ENCODE results near the gene SSTR3. TPM values are rescaled to one million over a fixed set of nuclear protein-coding genes. Genes with fewer than 3 reads are reported as not detected.
A peak's percentile ranks its signal among the peaks of the same experiment; 100 is the strongest.
"Not testable (repeated sequence)": the region's sequence is repeated elsewhere in the genome, so short reads cannot be mapped to it uniquely, and the experiment has no call there.

Gene SSTR3
- polyA plus RNA-seq, 4 donors: 0.83 to 1.1 (median 0.88) TPM

- not testable (repeated sequence) for DNase-seq (ENCODE audit: low read depth in 4 of 4, low spot score in 2 of 4)
These were observed 41.4 kb downstream of the SSTR3 start for GRCh38 chr22:37170689-37171405.

- no peak for DNase-seq (ENCODE audit: low read depth in 4 of 4, low spot score in 2 of 4)
These were observed 42.2 kb downstream of the SSTR3 start for GRCh38 chr22:37169947-37170688.

- no peak for DNase-seq (ENCODE audit: low read depth in 4 of 4, low spot score in 2 of 4)
These were observed 42.9 kb downstream of the SSTR3 start for GRCh38 chr22:37169406-37169805.

- no peak for DNase-seq (ENCODE audit: low read depth in 4 of 4, low spot score in 2 of 4)
These were observed 44.2 kb downstream of the SSTR3 start for GRCh38 chr22:37167981-37168647.

GRCh38 chr22:37167176-37167980, 44.9 kb downstream of the SSTR3 start:
- no peak for DNase-seq (ENCODE audit: low read depth in 4 of 4, low spot score in 2 of 4)

GRCh38 chr22:37166675-37167066, 45.6 kb downstream of the SSTR3 start:
- DNase-seq (ENCODE audit: low read depth in 4 of 4, low spot score in 2 of 4): peak in 1 of 4 donors; percentile 68

GRCh38 chr22:37165940-37166674, 46.2 kb downstream of the SSTR3 start:
- DNase-seq (ENCODE audit: low read depth in 4 of 4, low spot score in 2 of 4): no peak

GRCh38 chr22:37165066-37165465, 47.2 kb downstream of the SSTR3 start:
- DNase-seq (ENCODE audit: low read depth in 4 of 4, low spot score in 2 of 4): no peak

GRCh38 chr22:37164505-37164887, 47.8 kb downstream of the SSTR3 start:
- no peak for DNase-seq (ENCODE audit: low read depth in 4 of 4, low spot score in 2 of 4)

GRCh38 chr22:37163575-37164504, 48.4 kb downstream of the SSTR3 start:
- no peak for DNase-seq (ENCODE audit: low read depth in 4 of 4, low spot score in 2 of 4)

GRCh38 chr22:37163096-37163489, 49.2 kb downstream of the SSTR3 start:
- no peak for DNase-seq (ENCODE audit: low read depth in 4 of 4, low spot score in 2 of 4)

GRCh38 chr22:37162221-37163095, 49.8 kb downstream of the SSTR3 start:
- DNase-seq (ENCODE audit: low read depth in 4 of 4, low spot score in 2 of 4): no peak

GRCh38 chr22:37161443-37161842, 50.8 kb downstream of the SSTR3 start:
- DNase-seq (ENCODE audit: low read depth in 4 of 4, low spot score in 2 of 4): no peak

GRCh38 chr22:37160027-37160426, 52.2 kb downstream of the SSTR3 start:
- no peak for DNase-seq (ENCODE audit: low read depth in 4 of 4, low spot score in 2 of 4)

GRCh38 chr22:37158963-37159290, 53.4 kb downstream of the SSTR3 start:
- no peak for DNase-seq (ENCODE audit: low read depth in 4 of 4, low spot score in 2 of 4)

GRCh38 chr22:37157516-37158285, 54.6 kb downstream of the SSTR3 start:
- no peak for DNase-seq (ENCODE audit: low read depth in 4 of 4, low spot score in 2 of 4)

- no peak for DNase-seq (ENCODE audit: low read depth in 4 of 4, low spot score in 2 of 4)
These were observed 55.4 kb downstream of the SSTR3 start for GRCh38 chr22:37156686-37157435.

Measured in left renal cortex interstitium (tissue), 4 donors.